Smooth muscle cell (in vitro differentiated cells): Measurements from ENCODE around the gene WNT5B. TPM values are rescaled to one million over a fixed set of nuclear protein-coding genes. Genes with fewer than 3 reads are reported as not detected.

ENCODE experiments used
- DNase-seq: peaks from one replicate; lab custom pipeline; 2025; ENCODE audit not compliant: unreplicated experiment; lab: John Stamatoyannopoulos, UW
- H2AFZ ChIP-seq: fragments of 200-600 bp; sonication (generic); 2 replicates; pipeline ENCODE4 v1.6.0; 2016; ENCODE audit warnings: antibody characterized with exemption, low read depth, mild to moderate bottlenecking
- H3F3A ChIP-seq: fragments of 200-600 bp; sonication (generic); 2 replicates; pipeline ENCODE4 v1.6.0; 2017; ENCODE audit warnings: antibody characterized with exemption, low read depth
- H3K27ac ChIP-seq: fragments of 200-600 bp; sonication (generic); 2 replicates; pipeline ENCODE4 v1.5.1; 2016; ENCODE audit warnings: low read depth, mild to moderate bottlenecking
- H3K27me3 ChIP-seq: fragments of 200-600 bp; sonication (generic); 2 replicates; pipeline ENCODE4 v1.6.1; 2016; ENCODE audit warnings: low read depth, mild to moderate bottlenecking
- H3K36me3 ChIP-seq: fragments of 200-600 bp; sonication (generic); 2 replicates; pipeline ENCODE4 v1.5.1; 2016; ENCODE audit warnings: low read depth
- H3K4me1 ChIP-seq: fragments of 200-600 bp; sonication (generic); 2 replicates; pipeline ENCODE4 v1.5.1; 2016; ENCODE audit warnings: low read depth
- H3K4me2 ChIP-seq: fragments of 200-600 bp; sonication (generic); 2 replicates; pipeline ENCODE4 v1.6.0; 2016; ENCODE audit warnings: mild to moderate bottlenecking
- H3K4me3 ChIP-seq: fragments of 200-600 bp; sonication (generic); 2 replicates; pipeline ENCODE4 v1.5.1; 2016; ENCODE audit warnings: mild to moderate bottlenecking
- H3K79me2 ChIP-seq: fragments of 200-600 bp; sonication (generic); 2 replicates; pipeline ENCODE4 v1.6.0; 2016; ENCODE audit warnings: low read depth, mild to moderate bottlenecking
- H3K9ac ChIP-seq: fragments of 200-600 bp; sonication (generic); 2 replicates; pipeline ENCODE4 v1.6.0; 2016; ENCODE audit warnings: low read depth
- H3K9me3 ChIP-seq: fragments of 200-600 bp; sonication (generic); replicated peaks from 2 replicates; pipeline ENCODE4 v1.5.1; 2016; ENCODE audit warnings: low read depth
- H4K20me1 ChIP-seq: fragments of 200-600 bp; sonication (generic); 2 replicates; pipeline ENCODE4 v1.6.0; 2016; ENCODE audit warnings: low read depth
- CTCF ChIP-seq: fragments of 200-600 bp; sonication (generic); IDR thresholded peaks from 2 replicates; pipeline ENCODE4 v1.5.1; 2017; ENCODE audit warnings: borderline replicate concordance, mild to moderate bottlenecking, antibody characterized with exemption; ENCODE audit not compliant: insufficient read depth, poor library complexity, severe bottlenecking
- WGBS: methylation state at CpG from one replicate; pipeline ENCODE4 v1.1.7; 2016; ENCODE audit warnings: low lambda C conversion rate; 5-methylcytosine and 5-hydroxymethylcytosine counted together
- polyA plus RNA-seq: library from polyadenylated mRNA; unstranded; fragments of >200 nt; fragmentation: Nextera tagmentation; extraction: Ambion mirVana; gene quantifications from 2 replicates; pipeline ENCODE4 v1.2.1, GENCODE V29; 2016
- total RNA-seq: library from RNA; depleted of rRNA; stranded (reverse); fragments of >200 nt; gene quantifications from 2 replicates; pipeline ENCODE4 v1.2.3, GENCODE V29; 2014

The WNT5B gene
- total and polyA plus RNA-seq, 2 experiments from 2014 or later, result 11.5 to 31.7 TPM

- Histone ChIP-seq H3F3A (no peaks in the 10 kb centered on the region), H3K4me1 (peaks cover 16% of the 10 kb centered on the region), H4K20me1 (peaks cover 18% of the 10 kb centered on the region), H3K27me3 (no peaks in the 10 kb centered on the region), H3K4me2 (no peak overlapping the region), H2AFZ (no peak overlapping the region), H3K27ac (no peak overlapping the region), H3K79me2 (no peaks in the 10 kb centered on the region), H3K9me3 (no peaks in the 10 kb centered on the region), H3K9ac (no peak overlapping the region), H3K4me3 (no peak overlapping the region), H3K36me3 (no peaks in the 10 kb centered on the region)
- no peak for DNase-seq
- no peak for TF ChIP-seq CTCF
- 87% methylated on average over 4 of the region's 4 CpGs for WGBS
Observed at GRCh38 chr12:1613860-1614259, 15.2 kb upstream of the WNT5B start.

- WGBS, result 92% methylated on average over 6 of the region's 6 CpGs
- Histone ChIP-seq H3K36me3 (no peaks in the 10 kb centered on the region), H3F3A (no peaks in the 10 kb centered on the region), H2AFZ (no peak overlapping the region), H4K20me1 (peaks cover 18% of the 10 kb centered on the region), H3K27me3 (no peaks in the 10 kb centered on the region), H3K4me2 (no peak overlapping the region), H3K9me3 (no peaks in the 10 kb centered on the region), H3K79me2 (no peaks in the 10 kb centered on the region), H3K9ac (no peak overlapping the region), H3K4me1 (peaks cover 19% of the 10 kb centered on the region), H3K27ac (no peak overlapping the region), H3K4me3 (no peak overlapping the region)
- DNase-seq, result no peak
- TF ChIP-seq CTCF, result no peak
Observed at GRCh38 chr12:1614360-1614759, 14.7 kb upstream of the WNT5B start.

- Histone ChIP-seq H3F3A (no peaks in the 10 kb centered on the region), H3K9ac (no peak overlapping the region), H3K4me1 (peaks cover 20% of the 10 kb centered on the region), H2AFZ (no peak overlapping the region), H3K27ac (no peak overlapping the region), H3K4me3 (no peak overlapping the region), H3K4me2 (no peak overlapping the region), H4K20me1 (peaks cover 18% of the 10 kb centered on the region), H3K79me2 (no peaks in the 10 kb centered on the region), H3K36me3 (no peaks in the 10 kb centered on the region), H3K27me3 (no peaks in the 10 kb centered on the region), H3K9me3 (no peaks in the 10 kb centered on the region)
- TF ChIP-seq CTCF, result no peak
- no peak for DNase-seq
- 81% methylated on average over 16 of the region's 16 CpGs for WGBS
Observed at GRCh38 chr12:1616233-1617066, 12.6 kb upstream of the WNT5B start.

GRCh38 chr12:1618489-1618888 lies 10.5 kb upstream of the WNT5B start:
- Histone ChIP-seq H3K4me3 (no peak overlapping the region), H3K79me2 (no peaks in the 10 kb centered on the region), H3K36me3 (no peaks in the 10 kb centered on the region), H3K9ac (no peak overlapping the region), H3K4me2 (no peak overlapping the region), H3K27me3 (no peaks in the 10 kb centered on the region), H3K4me1 (peaks cover 11% of the 10 kb centered on the region), H4K20me1 (peaks cover 7% of the 10 kb centered on the region), H3F3A (no peaks in the 10 kb centered on the region), H2AFZ (no peak overlapping the region), H3K27ac (no peak overlapping the region), H3K9me3 (no peaks in the 10 kb centered on the region)
- TF ChIP-seq CTCF, result no peak
- no peak for DNase-seq
